Activated CD4-positive, alpha-beta T cell treated with anti-CD3 and anti-CD28 coated beads, Interleukin-2, Interleukin-4, amounts not matched to agents 100 ng/mL and 50 ng/mL, durations not matched to agents 16 hours and 8 hours (primary cell): ENCODE measurements around the gene SLC35F5.
A peak's percentile ranks its signal among the peaks of the same experiment; 100 is the strongest.
"Not testable (repeated sequence)": the region's sequence is repeated elsewhere in the genome, so short reads cannot be mapped to it uniquely, and the experiment has no call there.

Experiments
- DNase-seq: peaks from one replicate; pipeline ENCODE4 v3.0.0-alpha.2; 2020; ENCODE audit warnings: low spot score

Gene SLC35F5

GRCh38 chr2:113756355-113757137 is at the start of gene SLC35F5:
Gene SLC35F5 (minus strand): TSS chr2:113756642. CDS start chr2:113756409, 233 bp downstream.
- peak; percentile 91 for DNase-seq

GRCh38 chr2:113799375-113799774 is 42.9 kb upstream of the SLC35F5 start:
- DNase-seq = no peak

GRCh38 chr2:113797237-113797636 is 40.8 kb upstream of the SLC35F5 start:
- no peak for DNase-seq

DNA sequence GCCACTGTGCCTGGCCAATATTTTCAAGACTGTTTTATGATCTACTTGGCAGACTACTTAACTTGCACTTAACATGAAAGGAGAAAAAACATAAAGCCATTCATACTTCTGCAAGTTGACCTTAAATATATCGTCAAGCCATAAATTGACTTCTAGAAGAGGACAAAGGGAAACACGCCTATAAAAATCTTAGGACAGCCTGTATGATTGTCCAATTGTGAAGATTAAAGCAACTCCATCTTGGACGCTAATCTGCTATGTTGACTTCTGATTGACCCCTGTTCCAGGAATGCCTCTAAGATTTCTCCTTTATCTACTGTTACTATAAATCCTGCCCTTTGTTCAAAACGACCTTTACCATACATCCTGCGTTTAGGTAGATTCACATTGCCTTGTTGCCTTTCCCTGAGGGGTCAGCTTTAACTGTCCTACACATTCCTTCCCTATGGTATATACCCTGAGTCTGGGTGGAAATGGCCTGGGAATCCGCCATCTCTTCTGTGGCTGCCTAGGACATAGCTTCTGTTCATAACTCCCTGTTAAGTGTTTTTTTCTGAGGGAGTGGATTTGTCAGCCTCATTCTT is 40.2 kb upstream of the SLC35F5 start:
- no peak for DNase-seq

- no peak for DNase-seq
These were observed 39.0 kb upstream of the SLC35F5 start for GRCh38 chr2:113795405-113795920.

DNA sequence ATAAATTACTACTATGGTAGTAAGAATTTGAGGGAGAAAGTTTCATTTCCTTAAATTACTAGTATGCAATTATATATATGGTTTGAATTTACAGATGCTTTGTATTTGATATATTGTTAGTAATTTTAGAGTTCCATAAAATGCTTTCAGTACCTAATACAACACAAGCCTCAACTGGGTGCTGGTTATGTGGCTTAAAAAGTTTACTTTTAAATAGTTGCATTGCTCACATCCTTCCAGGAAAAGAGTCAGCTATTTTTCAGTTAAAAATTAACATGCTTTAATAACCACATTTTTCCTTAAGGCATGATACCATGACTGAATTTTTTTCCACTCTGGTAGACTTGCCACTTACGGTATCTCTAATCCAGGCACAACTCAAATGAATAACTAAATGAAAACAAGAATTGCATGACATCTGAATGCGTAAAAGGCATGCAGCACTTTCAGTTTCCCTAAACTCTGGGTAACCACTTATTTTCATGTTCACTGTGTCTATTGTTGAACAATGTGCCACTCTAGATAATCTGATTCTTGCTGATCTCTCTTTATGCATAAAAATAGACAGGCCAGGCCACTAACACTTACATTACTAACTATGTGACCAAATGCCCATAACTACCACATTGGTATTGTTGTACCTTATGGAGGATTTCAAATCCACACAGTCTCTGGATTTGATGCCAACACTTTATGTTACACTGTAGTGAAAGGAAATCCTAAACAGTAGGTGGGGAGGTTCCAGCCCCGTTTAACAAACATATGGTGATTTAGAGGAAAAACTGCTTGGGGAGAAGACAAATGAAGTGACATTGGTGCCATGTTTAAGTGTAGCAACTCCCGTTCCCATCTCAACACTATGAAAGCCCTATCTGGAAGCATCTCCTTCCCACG is 35.5 kb upstream of the SLC35F5 start:
- DNase-seq = peak; percentile 75

DNA sequence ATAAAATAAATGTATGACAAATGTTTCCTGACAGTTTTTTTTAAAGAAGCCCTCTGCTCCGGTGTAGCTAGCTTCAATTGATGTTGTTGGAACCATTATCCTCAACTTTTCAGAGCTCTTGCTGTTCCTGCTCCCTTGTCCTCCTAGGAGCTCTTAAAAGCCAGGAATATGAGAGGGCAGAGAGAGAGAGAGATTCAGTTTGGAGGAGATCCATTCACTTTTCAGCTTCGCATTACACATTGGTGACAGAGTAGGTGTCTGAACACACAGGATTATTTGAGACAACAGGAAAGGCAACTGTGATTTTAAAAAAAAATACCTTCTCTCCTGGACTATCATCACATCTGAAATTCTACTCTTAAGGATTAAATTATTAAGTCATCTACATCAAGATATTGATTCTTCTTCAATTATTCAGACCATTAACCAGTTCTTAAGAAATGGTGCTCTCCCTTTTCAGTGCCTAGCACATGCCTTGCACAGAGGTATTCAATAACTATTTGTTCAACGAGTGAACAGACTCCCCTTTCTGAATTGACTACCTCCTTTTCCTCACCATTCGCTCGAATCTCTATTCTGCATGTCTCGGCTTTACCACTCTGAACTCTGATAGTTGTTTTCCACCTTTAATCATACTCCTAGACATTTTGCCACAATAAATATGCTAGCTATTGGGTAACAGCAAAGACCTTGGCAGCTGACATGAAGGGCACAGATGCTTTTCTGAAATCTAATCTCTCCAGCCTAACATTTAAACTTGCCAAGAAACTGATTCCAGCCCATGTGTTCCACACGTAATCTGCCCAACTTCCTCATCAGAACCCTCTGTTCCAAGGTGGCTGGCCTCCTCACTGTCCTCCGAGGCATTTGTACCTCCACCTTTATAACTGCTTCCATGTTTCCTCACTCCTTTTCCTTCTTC is 28.6 kb upstream of the SLC35F5 start:
- DNase-seq = no peak

DNA sequence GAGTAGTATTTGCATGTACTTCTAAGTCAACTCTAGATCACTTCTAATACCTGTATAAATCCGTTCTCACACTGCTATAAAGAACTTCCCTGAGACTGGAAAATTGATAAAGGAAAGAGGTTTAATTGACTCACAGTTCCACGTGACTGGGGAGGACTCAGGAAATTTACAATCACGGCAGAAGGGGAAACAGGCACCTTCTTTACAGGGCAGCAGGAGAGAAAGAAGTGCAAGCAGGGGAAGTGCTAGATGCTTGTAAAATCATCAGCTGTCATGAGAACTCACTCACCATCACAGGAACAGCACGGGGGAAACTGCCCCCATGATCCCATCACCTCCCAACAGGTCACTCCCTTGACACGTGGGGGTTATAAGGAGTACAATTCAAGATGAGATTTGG is 24.0 kb upstream of the SLC35F5 start:
- DNase-seq = no peak

DNA sequence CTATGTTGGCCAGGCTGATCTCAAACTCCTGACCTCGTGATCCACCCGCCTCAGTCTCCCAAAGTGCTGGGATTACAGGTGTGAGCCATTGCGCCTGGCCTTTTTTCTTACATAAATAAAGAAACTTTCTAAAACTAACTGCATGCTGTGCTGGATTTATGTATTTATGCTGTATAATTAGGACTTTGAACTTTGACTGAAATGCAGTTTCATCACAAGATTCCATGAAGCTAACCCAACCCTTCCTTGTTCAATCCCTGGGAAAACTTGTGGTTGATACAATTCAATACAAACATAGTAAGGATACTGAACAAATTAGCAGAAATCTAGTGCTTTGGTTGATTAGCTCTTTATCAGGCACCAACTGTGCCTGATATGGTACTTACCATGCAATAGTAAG is 20.9 kb upstream of the SLC35F5 start:
- no peak for DNase-seq

DNA sequence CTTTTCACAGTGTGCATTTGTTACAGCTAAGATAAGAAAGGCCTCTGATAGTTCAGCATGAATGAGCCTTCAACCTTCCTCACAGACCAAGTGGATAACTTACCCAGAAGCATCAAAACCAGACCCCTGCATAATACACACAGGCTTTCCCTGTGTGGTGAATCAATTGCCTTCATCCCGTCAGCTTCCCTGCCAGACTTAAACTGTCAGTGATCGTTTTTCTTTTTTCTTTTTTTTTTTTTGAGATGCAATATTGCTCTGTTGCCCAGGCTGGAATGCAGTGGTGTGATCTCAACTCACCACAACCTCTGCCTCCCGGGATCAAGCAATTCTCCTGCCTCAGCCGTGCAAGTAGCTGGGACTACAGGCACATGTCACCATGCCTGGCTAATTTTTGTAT is 20.5 kb upstream of the SLC35F5 start:
- DNase-seq = no peak

DNA sequence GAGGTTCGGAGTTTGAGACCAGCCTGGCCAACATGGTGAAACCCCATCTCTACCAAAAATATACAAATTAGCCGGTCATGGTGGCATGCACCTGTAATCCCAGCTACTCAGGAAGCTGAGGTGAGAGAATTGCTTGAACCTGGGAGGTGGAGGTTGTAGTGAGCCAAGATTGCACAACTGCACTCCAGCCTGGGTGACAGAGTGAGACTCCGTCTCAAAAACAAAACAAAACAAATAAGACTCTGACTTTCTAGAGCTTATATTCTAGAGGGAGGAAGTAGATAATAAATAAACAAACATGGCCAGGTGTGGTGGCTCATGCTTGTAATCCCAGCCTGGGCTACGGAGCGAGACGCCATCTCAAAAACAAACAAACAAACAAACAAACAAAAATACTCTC is 18.2 kb upstream of the SLC35F5 start:
- DNase-seq = not testable (repeated sequence)

- DNase-seq = no peak
These were observed 14.5 kb upstream of the SLC35F5 start for GRCh38 chr2:113770929-113771328.

DNA sequence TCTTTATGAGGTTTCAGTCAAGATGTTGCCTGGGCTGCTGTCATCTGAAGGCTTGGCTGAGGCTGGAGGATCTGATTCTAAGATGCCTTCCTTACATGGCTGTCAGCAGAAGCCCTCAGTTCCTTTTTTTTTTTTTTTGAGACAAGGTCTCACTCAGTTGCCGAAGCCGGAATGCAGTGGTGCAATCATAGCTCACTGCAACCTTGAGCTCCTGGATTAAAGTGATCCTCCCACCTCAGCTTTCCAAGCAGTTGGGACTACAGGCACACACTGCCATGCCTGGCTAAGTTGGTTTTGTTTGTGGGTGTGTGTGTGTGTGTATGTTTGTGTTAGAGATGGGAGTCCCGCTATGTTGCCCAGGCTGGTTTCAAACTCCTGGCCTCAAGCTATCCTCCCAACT is 13.1 kb upstream of the SLC35F5 start:
- no peak for DNase-seq

GRCh38 chr2:113768770-113769169 is 12.3 kb upstream of the SLC35F5 start:
- DNase-seq = no peak

DNA sequence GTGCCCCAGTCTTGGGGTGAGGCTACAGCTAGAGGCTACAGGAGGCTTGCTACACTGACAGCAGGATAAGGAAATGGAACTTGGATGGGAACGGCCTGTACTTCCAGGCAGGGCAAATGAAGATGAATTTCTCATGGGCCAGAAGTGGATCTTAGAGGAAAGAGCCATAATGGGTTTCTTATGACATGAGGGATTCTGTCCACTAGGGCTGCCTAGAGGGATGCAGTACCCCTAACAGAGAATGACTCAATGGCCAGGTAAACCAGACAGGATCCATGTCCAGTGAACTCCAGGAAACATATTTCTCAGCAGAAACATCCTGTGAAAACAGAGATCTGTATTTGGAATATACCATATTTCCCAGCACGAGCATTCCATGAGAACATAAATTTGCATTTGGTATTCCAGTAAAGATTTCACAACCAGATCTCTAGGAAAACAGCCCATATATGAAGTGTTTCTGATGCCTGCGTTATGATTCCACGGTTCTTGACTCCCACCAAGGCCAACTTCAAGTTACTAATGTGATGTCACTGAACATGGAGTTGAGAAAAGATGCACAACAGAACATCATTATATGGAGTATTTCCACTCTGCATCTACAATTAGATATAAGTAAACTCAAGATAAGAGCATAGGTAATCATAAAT is 11.5 kb upstream of the SLC35F5 start:
- no peak for DNase-seq

DNA sequence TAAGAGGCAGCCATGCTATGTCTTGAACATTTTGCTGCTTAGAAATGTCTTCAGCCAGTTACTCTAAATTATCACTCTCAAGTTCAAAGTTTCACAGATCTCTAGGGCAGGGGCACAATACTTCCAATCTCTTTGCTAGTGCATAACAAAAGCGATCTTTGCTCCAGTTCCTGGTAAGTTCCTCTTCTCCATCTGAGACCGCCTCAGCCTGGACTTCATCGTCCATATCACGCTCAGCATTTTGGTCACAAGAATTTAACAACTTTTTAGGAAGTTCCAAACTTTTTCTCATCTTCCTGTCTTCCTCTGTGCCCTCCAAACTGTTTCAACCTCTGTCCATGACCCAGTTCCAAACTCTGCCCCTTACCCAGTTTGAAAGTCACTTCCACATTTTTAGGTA is 8.8 kb upstream of the SLC35F5 start:
- no peak for DNase-seq

- DNase-seq = no peak
These were observed 6.1 kb upstream of the SLC35F5 start for GRCh38 chr2:113762377-113763118.

GRCh38 chr2:113760400-113760799 is 4.0 kb upstream of the SLC35F5 start:
- DNase-seq = no peak

DNA sequence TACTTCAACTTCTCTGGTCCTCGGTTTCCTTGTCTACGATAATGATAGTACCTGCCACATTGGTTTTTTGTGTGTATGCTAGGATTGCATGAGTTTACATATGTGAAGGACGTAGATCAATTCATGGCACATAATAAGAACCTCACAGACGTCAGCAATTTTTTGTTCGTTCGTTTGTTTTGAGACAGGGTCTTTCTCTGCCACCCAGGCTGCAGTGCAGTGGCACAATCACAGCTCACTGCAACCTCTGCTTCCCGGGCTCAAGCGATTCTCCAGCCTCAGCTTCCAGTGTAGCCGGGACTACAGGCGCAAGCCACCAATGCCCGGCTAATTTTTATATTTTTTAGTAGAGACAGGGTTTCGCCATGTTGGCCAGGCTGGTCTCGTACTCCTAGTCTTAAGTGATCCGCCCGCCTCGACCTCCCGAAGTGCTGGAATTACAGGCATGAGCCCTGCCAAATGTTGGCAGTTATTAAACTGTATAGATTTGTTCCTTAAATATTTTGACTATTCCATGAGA is 756 bp upstream of the SLC35F5 start:
- DNase-seq = no peak

DNA sequence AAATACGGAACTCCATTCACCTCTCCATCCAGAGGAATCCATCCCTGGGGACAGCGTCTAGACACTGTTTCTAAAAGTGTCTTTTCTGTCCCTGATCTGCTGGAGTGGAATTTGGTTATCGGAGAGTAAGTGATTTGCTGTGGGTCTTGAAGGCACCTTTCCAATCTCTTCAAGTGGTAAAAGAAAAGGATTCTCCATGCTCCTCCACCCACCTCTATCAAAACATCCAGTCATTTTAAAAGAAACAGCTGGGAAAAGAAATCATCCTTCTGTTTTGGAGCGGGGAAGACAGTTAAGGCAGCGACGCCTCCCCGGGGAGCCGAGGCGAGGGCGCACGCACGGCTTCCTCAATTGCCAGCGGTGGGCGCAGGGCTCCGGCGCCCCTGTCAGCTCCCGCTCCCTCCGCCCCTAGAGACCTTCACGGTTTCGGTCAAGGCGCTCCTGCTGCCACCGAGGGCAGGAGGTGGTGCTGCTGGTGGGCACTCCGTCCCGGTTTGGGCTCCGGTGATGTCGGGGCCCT is 547 bp downstream of the SLC35F5 start:
- peak; percentile 32 for DNase-seq
